ENCODE data around the gene NTM. TPM values are rescaled to one million over a fixed set of nuclear protein-coding genes. Genes with fewer than 3 reads are reported as not detected.

Gene NTM
- total RNA-seq, 2 donors from 2014 or later = 0.26 to 3.6 TPM

DNA sequence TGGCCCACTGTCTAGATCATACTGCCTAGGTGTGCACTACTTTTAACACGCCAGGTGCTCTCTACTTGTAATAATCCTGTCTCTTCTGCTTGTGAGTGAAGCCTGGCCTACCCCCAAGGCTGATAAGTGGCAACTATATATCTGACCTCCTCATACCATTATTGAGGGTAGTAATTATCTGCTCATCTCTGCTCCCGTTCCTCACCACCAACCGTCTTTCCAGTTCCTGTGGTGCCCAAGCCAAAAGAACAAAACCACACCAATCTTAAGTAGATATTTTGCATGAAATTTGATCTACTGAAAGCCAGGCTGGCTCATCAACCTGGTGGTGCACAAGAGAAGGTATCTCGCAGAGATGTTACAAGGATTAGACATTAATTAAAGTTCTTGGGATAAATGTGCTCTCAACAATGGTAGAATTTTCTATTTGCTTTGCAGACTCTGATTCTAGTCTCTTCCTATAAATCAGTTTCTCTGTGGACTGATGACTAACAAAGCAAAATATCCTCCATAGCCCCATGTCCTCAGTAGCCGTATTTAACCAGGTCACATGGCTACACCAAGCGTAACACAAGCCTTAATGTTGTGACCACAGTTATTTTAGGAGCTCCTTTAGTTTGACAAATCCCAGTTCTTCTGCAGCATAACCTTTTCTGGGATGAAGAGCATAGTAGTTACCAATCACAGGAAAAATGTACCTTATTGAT, 267.2 kb downstream of the NTM start:
- Histone ChIP-seq H3K27ac (no peak overlapping the region), H3K36me3 (replicated peaks in 1 of 2; ENCODE audit: insufficient read depth in 1 of 2, low read depth in 2 of 2) (no peaks in the 10 kb centered on the region), H3K9me3 (no peaks in the 10 kb centered on the region), H3K4me1 (no peaks in the 10 kb centered on the region), H3K4me3 (no peak overlapping the region), H3K27me3 (no peaks in the 10 kb centered on the region)
- WGBS, 2 donors = 71 to 74% methylated on average over 6 of the region's 6 CpGs
- intact Hi-C loops (cut with DNase I) = no loop called here
- no peak for TF ChIP-seq POLR2A (IDR thresholded peaks at IDR 0.05)
- TF ChIP-seq, protein P1, sequence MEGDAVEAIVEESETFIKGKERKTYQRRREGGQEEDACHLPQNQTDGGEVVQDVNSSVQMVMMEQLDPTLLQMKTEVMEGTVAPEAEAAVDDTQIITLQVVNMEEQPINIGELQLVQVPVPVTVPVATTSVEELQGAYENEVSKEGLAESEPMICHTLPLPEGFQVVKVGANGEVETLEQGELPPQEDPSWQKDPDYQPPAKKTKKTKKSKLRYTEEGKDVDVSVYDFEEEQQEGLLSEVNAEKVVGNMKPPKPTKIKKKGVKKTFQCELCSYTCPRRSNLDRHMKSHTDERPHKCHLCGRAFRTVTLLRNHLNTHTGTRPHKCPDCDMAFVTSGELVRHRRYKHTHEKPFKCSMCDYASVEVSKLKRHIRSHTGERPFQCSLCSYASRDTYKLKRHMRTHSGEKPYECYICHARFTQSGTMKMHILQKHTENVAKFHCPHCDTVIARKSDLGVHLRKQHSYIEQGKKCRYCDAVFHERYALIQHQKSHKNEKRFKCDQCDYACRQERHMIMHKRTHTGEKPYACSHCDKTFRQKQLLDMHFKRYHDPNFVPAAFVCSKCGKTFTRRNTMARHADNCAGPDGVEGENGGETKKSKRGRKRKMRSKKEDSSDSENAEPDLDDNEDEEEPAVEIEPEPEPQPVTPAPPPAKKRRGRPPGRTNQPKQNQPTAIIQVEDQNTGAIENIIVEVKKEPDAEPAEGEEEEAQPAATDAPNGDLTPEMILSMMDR (IDR thresholded peaks at IDR 0.05) = no peak
- no peak for ATAC-seq
- no peak for DNase-seq

DNA sequence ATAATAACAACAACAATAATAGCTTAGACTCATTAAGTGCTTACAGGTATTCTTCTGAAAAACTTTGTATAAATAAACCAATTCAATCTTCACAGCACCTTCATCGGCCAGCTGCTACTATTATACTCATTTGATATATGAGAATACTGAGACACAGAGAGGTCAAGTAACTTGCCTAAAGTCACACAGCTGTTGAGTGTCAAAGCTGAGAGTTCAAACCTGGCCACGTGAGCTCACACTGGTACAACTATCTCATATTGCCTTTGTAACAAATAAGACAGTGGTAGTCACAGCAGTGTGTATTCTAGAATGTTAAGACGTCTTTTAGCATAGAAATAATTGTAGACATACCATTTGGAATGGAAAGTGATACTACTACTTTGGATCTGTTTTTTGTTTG, 268.5 kb downstream of the NTM start:
- intact Hi-C loops (cut with DNase I) = no loop called here
- H3K27ac ChIP-seq = no peak overlapping the region
- H3K4me1 ChIP-seq = no peaks in the 10 kb centered on the region
- no peaks in the 10 kb centered on the region for H3K27me3 ChIP-seq
- WGBS, 2 donors = 58 to 75% methylated on average over 3 of the region's 3 CpGs
- ATAC-seq (no peak), DNase-seq (no peak)
- no peak overlapping the region for H3K4me3 ChIP-seq
- H3K9me3 ChIP-seq = no peaks in the 10 kb centered on the region
- no peak for TF ChIP-seq POLR2A (IDR thresholded peaks at IDR 0.05)
- TF ChIP-seq, protein P1 (IDR thresholded peaks at IDR 0.05) = no peak
- H3K36me3 ChIP-seq (replicated peaks in 1 of 2; ENCODE audit: insufficient read depth in 1 of 2, low read depth in 2 of 2) = no peaks in the 10 kb centered on the region

DNA sequence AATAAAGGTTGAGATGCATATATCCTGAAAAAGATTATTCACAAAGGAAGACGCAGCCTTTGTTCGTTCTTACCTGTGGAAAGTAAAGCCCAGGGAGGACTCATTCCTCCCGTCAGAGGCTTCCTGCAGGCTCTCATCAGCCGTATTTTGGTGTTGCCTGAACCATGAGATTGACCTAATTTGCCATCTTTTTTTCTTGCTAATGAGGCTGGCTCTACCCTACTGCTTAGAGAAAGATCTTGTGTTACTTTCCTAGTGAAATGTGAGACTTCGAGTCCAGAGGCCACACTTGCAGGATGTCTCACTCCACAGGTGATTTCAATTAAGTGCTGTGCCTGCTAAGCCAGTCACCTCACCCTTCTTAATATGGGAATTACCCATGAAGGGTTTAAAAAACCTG, 269.9 kb downstream of the NTM start:
- no peak overlapping the region for H3K4me3 ChIP-seq
- WGBS, 2 donors = 41 to 47% methylated on average over 5 of the region's 5 CpGs
- no peak for TF ChIP-seq POLR2A (IDR thresholded peaks at IDR 0.05)
- TF ChIP-seq, protein P1 (IDR thresholded peaks at IDR 0.05) = no peak
- no peaks in the 10 kb centered on the region for H3K36me3 ChIP-seq (replicated peaks in 1 of 2; ENCODE audit: insufficient read depth in 1 of 2, low read depth in 2 of 2)
- DNase-seq (no peak), ATAC-seq (no peak)
- no peak overlapping the region for H3K27ac ChIP-seq
- no peaks in the 10 kb centered on the region for H3K27me3 ChIP-seq
- intact Hi-C loops (cut with DNase I) = no loop called here
- H3K4me1 ChIP-seq = no peaks in the 10 kb centered on the region
- no peaks in the 10 kb centered on the region for H3K9me3 ChIP-seq

DNA sequence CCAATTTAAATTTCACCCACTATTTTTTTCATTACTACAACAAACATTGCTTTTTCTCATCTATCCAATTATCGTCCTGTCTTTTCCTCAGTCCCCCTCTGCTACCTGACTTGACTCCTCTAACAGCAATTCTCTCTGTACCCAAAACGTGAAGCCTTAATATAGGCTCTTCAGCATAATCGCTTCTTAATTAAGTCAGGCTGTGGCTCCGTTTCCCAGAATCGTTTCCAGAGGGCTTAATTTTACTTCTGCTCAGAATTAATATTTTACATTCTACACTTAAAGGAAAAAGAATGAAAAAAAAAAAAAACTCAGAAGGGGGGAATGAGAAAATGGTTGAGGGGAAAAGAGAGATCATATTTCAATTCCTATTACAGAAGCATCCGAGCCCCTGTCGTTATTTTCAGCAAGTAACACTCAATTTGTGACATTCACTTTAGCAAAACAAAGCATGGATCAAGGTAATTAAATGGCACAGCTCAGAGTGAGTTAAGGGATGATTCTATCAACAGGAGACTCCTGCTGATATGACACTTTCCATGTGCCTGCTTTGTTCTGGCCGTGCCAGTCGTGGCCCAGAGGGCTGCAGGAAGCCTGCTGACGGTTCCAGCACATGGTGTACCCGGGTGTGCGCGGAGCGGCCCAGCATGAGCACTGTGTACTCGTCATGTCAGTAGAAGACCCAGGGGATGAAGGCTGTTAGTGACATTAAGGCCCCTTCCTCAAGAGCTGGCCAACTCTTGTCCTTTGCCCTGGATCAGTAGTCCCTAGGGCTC, 272.5 kb downstream of the NTM start:
- no peaks in the 10 kb centered on the region for H3K4me1 ChIP-seq
- no peak for ATAC-seq
- H3K27me3 ChIP-seq = no peaks in the 10 kb centered on the region
- no peaks in the 10 kb centered on the region for H3K9me3 ChIP-seq
- no peak for TF ChIP-seq POLR2A (IDR thresholded peaks at IDR 0.05)
- TF ChIP-seq, protein P1 (IDR thresholded peaks at IDR 0.05) = no peak
- no peak overlapping the region for H3K27ac ChIP-seq
- intact Hi-C loops (cut with DNase I) = no loop called here
- H3K4me3 ChIP-seq = no peak overlapping the region
- H3K36me3 ChIP-seq (replicated peaks in 1 of 2; ENCODE audit: insufficient read depth in 1 of 2, low read depth in 2 of 2) = no peaks in the 10 kb centered on the region
- 49 to 60% methylated on average over 15 of the region's 15 CpGs for WGBS, 2 donors
- no peak for DNase-seq
